Right lobe of liver (tissue), 4 donors: ENCODE measurements around the gene RHEB.

Source experiments
- CTCF ChIP-seq, 4 donors: fragments of 200-600 bp in 3 of 4; fragments of 450-650 bp in 1 of 4; IDR thresholded peaks; one replicate each; pipeline versions ENCODE4 v1.5.1 to v1.8.0; 2016 to 2022; ENCODE audit warnings: antibody characterized with exemption in 4 of 4, mild to moderate bottlenecking in 2 of 4
- POLR2A ChIP-seq: fragments of 450-650 bp; IDR thresholded peaks from one replicate; pipeline ENCODE4 v1.6.1; 2017; ENCODE audit warnings: antibody characterized with exemption, mild to moderate bottlenecking
- donor health status: DM: no; HTN: no; CAD: no.
- donor health status: DM: no; HTN: no; CAD: no.
- donor health status: DM: no; HTN: yes; CAD: no.

GRCh38 chr7:151461942-151462230, 57.8 kb downstream of the RHEB start:
- TF ChIP-seq CTCF (IDR thresholded peaks at IDR 0.05), result peak in 1 of 4 donors; percentile 5
- TF ChIP-seq POLR2A, result no peak
